Upper lobe of left lung (tissue), 6 donors: ENCODE data around the gene RASGRP3. TPM values are rescaled to one million over a fixed set of nuclear protein-coding genes. Genes with fewer than 3 reads are reported as not detected.

ENCODE experiments used
- ATAC-seq, 2 donors: fragments of 200-7000 bp; cut with Tn5 transposase; one replicate each; pipeline ENCODE4 v1.9.1; 2022; ENCODE audit warnings: mild to moderate bottlenecking in 2 of 2, moderate library complexity in 2 of 2; ENCODE audit not compliant: low FRiP score in 2 of 2
- DNase-seq, 2 donors: peaks; one replicate each; pipeline ENCODE4 v3.0.0-alpha.2; 2019 to 2020
- H3K27ac ChIP-seq, 4 donors: fragments of 200-600 bp; sonication (generic); one replicate each; pipeline ENCODE4 v1.5.1; 2016 to 2019
- H3K27me3 ChIP-seq, 4 donors: fragments of 200-600 bp; sonication (generic); one replicate each; pipeline ENCODE4 v1.5.1; 2017 to 2019
- H3K36me3 ChIP-seq, 4 donors: fragments of 200-600 bp; sonication (generic); one replicate each; pipeline ENCODE4 v1.5.1; 2016 to 2019
- H3K4me1 ChIP-seq, 4 donors: fragments of 200-600 bp; sonication (generic); one replicate each; pipeline ENCODE4 v1.5.1; 2018 to 2019
- H3K4me3 ChIP-seq, 4 donors: fragments of 200-600 bp; sonication (generic); one replicate each; pipeline ENCODE4 v1.5.1; 2017 to 2019; ENCODE audit warnings: mild to moderate bottlenecking in 2 of 4, moderate library complexity in 1 of 4
- H3K9me3 ChIP-seq, 4 donors: fragments of 200-600 bp; sonication (generic); one replicate each; pipeline ENCODE4 v1.5.1; 2018 to 2019
- EP300 ChIP-seq, 4 donors: sonication (generic); formaldehyde crosslinking; IDR thresholded peaks; one replicate each; pipeline ENCODE4 v1.5.1; 2017; ENCODE audit warnings: antibody characterized with exemption in 4 of 4, control low read depth in 2 of 4
- POLR2A ChIP-seq, 4 donors: fragments of 450-650 bp; IDR thresholded peaks; one replicate each; pipeline ENCODE4 v1.5.1; 2016 to 2017; ENCODE audit warnings: antibody characterized with exemption in 4 of 4, mild to moderate bottlenecking in 2 of 4
- POLR2AphosphoS5 ChIP-seq, 2 donors: sonication (generic); formaldehyde crosslinking; IDR thresholded peaks; one replicate each; pipeline ENCODE4 v1.5.1; 2017; ENCODE audit warnings: antibody characterized with exemption in 2 of 2
- WGBS, 2 donors: methylation state at CpG; one replicate each; pipeline ENCODE4 v1.1.5; 2017 to 2018; 5-methylcytosine and 5-hydroxymethylcytosine counted together
- total RNA-seq, 6 donors: library from RNA; depleted of rRNA in 4 of 6; stranded (reverse); fragments of >200 nt in 4 of 6; gene quantifications; one replicate each; pipeline versions ENCODE4 v1.1.0 to v1.2.1, GENCODE V29; 2016 to 2021
- TF ChIP-seq, protein P1 (sequence below), 6 experiments: fragments of 450-650 bp in 4 of 6; fragments of 200-600 bp in 2 of 6; sonication (generic) in 2 of 6; IDR thresholded peaks; one replicate each; pipeline ENCODE4 v1.5.1; 2016 to 2019; ENCODE audit warnings: antibody characterized with exemption in 6 of 6
- donor health status: DM: no; HTN: no; CAD: no; lungs with moderate emphysema.
- donor health status: DM: no; HTN: yes; CAD: no; lungs with severe emphysema.

RASGRP3 gene
- total RNA-seq, 6 donors from 2014 or later, result 7.0 to 34.6 (median 14.1) TPM

DNA sequence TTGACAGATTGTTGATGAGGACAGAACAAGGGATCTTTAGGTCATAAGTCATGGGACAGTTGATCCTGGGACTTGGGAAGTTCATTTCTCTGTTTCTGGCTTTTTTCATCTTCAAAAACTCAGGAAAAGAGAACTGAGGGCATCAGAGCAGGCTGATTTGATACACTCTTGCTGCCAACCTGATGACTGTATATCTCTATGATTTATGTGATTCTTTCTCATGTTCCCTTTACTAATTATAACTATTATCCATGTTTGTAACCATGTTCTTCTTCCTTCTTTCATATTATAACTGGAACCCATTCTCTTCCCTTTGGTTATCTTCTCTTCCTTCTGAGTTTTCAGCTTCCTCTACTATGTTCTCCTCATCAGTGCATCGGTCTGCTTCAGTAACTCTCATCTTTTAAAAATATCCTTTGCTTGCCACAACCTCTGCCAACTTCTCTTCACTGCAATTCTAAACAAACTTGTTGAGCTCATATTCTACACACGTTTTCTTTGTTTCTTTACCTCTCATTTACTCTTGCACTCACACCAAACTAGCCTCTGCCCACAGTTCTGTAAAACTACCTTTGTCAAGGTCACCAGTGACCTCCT is 13.5 kb downstream of the RASGRP3 start:
- peaks cover 0 to 6% (median 0%) of the 10 kb centered on the region in 4 donors for H3K9me3 ChIP-seq
- H3K27me3 ChIP-seq, result no peaks in the 10 kb centered on the region
- WGBS, 2 donors, result 45 to 56% methylated on average over 2 of the region's 2 CpGs
- no peak for TF ChIP-seq POLR2A (IDR thresholded peaks at IDR 0.05)
- TF ChIP-seq POLR2AphosphoS5 (IDR thresholded peaks at IDR 0.05), result no peak
- TF ChIP-seq, protein P1, sequence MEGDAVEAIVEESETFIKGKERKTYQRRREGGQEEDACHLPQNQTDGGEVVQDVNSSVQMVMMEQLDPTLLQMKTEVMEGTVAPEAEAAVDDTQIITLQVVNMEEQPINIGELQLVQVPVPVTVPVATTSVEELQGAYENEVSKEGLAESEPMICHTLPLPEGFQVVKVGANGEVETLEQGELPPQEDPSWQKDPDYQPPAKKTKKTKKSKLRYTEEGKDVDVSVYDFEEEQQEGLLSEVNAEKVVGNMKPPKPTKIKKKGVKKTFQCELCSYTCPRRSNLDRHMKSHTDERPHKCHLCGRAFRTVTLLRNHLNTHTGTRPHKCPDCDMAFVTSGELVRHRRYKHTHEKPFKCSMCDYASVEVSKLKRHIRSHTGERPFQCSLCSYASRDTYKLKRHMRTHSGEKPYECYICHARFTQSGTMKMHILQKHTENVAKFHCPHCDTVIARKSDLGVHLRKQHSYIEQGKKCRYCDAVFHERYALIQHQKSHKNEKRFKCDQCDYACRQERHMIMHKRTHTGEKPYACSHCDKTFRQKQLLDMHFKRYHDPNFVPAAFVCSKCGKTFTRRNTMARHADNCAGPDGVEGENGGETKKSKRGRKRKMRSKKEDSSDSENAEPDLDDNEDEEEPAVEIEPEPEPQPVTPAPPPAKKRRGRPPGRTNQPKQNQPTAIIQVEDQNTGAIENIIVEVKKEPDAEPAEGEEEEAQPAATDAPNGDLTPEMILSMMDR (IDR thresholded peaks at IDR 0.05), result no peak
- TF ChIP-seq EP300 (IDR thresholded peaks at IDR 0.05), result no peak
- H3K4me1 ChIP-seq, result no peaks in the 10 kb centered on the region
- no peaks in the 10 kb centered on the region for H3K36me3 ChIP-seq
- no peak overlapping the region for H3K27ac ChIP-seq
- H3K4me3 ChIP-seq, result no peak overlapping the region
- ATAC-seq (no peak), DNase-seq (no peak)

GRCh38 chr2:33491441-33492084 is 15.1 kb downstream of the RASGRP3 start:
- no peak for TF ChIP-seq POLR2AphosphoS5 (IDR thresholded peaks at IDR 0.05)
- no peak for TF ChIP-seq POLR2A (IDR thresholded peaks at IDR 0.05)
- TF ChIP-seq, protein P1 (IDR thresholded peaks at IDR 0.05), result no peak
- TF ChIP-seq EP300 (IDR thresholded peaks at IDR 0.05), result no peak
- 50 to 65% methylated on average over 4 of the region's 4 CpGs for WGBS, 2 donors
- ATAC-seq, result no peak

DNA sequence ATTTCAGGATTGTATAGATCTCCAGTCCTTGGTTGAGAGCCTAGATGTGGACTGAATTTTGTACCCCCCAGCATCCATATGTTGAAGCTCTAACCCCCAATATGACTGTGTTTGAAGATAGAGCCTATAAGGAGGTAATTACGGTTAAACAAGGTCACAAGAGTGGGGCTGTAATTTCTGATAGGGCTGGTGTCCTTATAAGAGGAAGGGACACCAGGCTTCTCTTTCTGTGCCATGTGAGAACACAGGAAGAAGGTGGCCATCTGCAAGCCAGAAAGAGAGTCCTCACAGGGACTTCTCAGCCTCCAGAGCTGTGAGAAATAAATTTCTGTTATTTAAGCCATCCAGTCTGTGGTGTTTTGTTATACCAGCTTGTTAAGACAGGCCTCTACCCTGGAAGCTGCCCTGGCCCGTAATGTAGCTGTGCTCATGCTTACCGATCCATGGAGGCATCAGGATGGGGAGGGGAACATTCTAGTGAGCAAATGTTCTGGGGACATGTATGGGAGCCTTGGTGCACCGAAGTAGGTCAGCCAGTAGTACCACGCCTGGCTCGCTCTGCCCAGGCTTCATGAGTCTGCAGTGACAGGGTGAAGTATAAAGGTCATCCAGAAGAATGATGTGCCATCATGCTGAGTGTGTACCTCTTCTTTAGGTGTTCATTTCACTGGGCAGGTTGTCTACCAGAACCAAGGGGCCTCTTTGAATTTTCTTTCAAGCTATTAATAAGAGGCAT is 16.1 kb downstream of the RASGRP3 start:
- no peaks in the 10 kb centered on the region for H3K9me3 ChIP-seq
- no peak overlapping the region for H3K27ac ChIP-seq
- no peaks in the 10 kb centered on the region for H3K36me3 ChIP-seq
- ATAC-seq (no peak), DNase-seq (no peak)
- H3K4me1 ChIP-seq, result peaks cover 7 to 11% (median 11%) of the 10 kb centered on the region in 4 donors
- 98 to 100% methylated on average over 6 of the region's 6 CpGs for WGBS, 2 donors
- TF ChIP-seq POLR2AphosphoS5 (IDR thresholded peaks at IDR 0.05) (no peak), POLR2A (IDR thresholded peaks at IDR 0.05) (no peak), EP300 (IDR thresholded peaks at IDR 0.05) (no peak)
- TF ChIP-seq, protein P1 (IDR thresholded peaks at IDR 0.05), result no peak
- no peak overlapping the region for H3K4me3 ChIP-seq
- no peaks in the 10 kb centered on the region for H3K27me3 ChIP-seq

More at GRCh38 chr2:33491441-33492084, 15.1 kb downstream of the RASGRP3 start:
- Histone ChIP-seq H3K36me3 (no peaks in the 10 kb centered on the region), H3K27me3 (no peaks in the 10 kb centered on the region), H3K4me3 (no peak overlapping the region), H3K4me1 (peaks cover 1 to 2% (median 2%) of the 10 kb centered on the region in 4 donors), H3K9me3 (peaks cover 0 to 3% (median 0%) of the 10 kb centered on the region in 4 donors), H3K27ac (no peak overlapping the region)
- DNase-seq, result no peak

- WGBS, 2 donors, result 63 to 68% methylated on average over 10 of the region's 10 CpGs
- no peak overlapping the region for H3K27ac ChIP-seq
- no peak for ATAC-seq
- H3K27me3 ChIP-seq, result no peaks in the 10 kb centered on the region
- H3K36me3 ChIP-seq, result no peaks in the 10 kb centered on the region
- TF ChIP-seq POLR2AphosphoS5 (IDR thresholded peaks at IDR 0.05), result no peak
- no peak for TF ChIP-seq POLR2A (IDR thresholded peaks at IDR 0.05)
- TF ChIP-seq, protein P1 (IDR thresholded peaks at IDR 0.05), result no peak
- TF ChIP-seq EP300 (IDR thresholded peaks at IDR 0.05), result no peak
- no peak for DNase-seq
- H3K4me3 ChIP-seq, result no peak overlapping the region
- H3K4me1 ChIP-seq, result peaks cover 10 to 16% (median 13%) of the 10 kb centered on the region in 4 donors
- H3K9me3 ChIP-seq, result no peaks in the 10 kb centered on the region
Measured at GRCh38 chr2:33494155-33494779, 17.8 kb downstream of the RASGRP3 start.
